ENCODE measurements around the gene MAML3.
A peak's percentile ranks its signal among the peaks of the same experiment; 100 is the strongest.

The MAML3 gene

GRCh38 chr4:140156529-140157171 lies 2.7 kb upstream of the MAML3 start:
- DNase-seq (ENCODE audit: low spot score), result no peak

GRCh38 chr4:140154572-140154891 lies 548 bp upstream of the MAML3 start:
- no peak for DNase-seq (ENCODE audit: low spot score)

- DNase-seq (ENCODE audit: low spot score), result no peak
These were observed 616 bp downstream of the MAML3 start for GRCh38 chr4:140153419-140153717.

- DNase-seq (ENCODE audit: low spot score), result peak; percentile 55
These were observed 1.1 kb downstream of the MAML3 start for GRCh38 chr4:140152751-140153418.

- peak; percentile 72 for DNase-seq (ENCODE audit: low spot score)
These were observed 1.8 kb downstream of the MAML3 start for GRCh38 chr4:140152013-140152703.

- peak; percentile 80 for DNase-seq (ENCODE audit: low spot score)
These were observed 2.3 kb downstream of the MAML3 start for GRCh38 chr4:140151699-140152012.

- peak; percentile 82 for DNase-seq (ENCODE audit: low spot score)
These were observed 2.9 kb downstream of the MAML3 start for GRCh38 chr4:140150886-140151698.

- peak; percentile 92 for DNase-seq (ENCODE audit: low spot score)
These were observed 3.4 kb downstream of the MAML3 start for GRCh38 chr4:140150636-140150885.

GRCh38 chr4:140149846-140150635 lies 3.9 kb downstream of the MAML3 start:
- peak; percentile 70 for DNase-seq (ENCODE audit: low spot score)

GRCh38 chr4:140144050-140144449 lies 9.9 kb downstream of the MAML3 start:
- DNase-seq (ENCODE audit: low spot score), result no peak

GRCh38 chr4:140141210-140141835 lies 12.7 kb downstream of the MAML3 start:
- no peak for DNase-seq (ENCODE audit: low spot score)

GRCh38 chr4:140140566-140140965 lies 13.4 kb downstream of the MAML3 start:
- DNase-seq (ENCODE audit: low spot score), result no peak

GRCh38 chr4:140138428-140138827 lies 15.6 kb downstream of the MAML3 start:
- no peak for DNase-seq (ENCODE audit: low spot score)

GRCh38 chr4:140137671-140138070 lies 16.3 kb downstream of the MAML3 start:
- DNase-seq (ENCODE audit: low spot score), result no peak

- peak; percentile 77 for DNase-seq (ENCODE audit: low spot score)
These were observed 17.5 kb downstream of the MAML3 start for GRCh38 chr4:140136509-140136908.

GRCh38 chr4:140135529-140136088 lies 18.4 kb downstream of the MAML3 start:
- DNase-seq (ENCODE audit: low spot score), result no peak

GRCh38 chr4:140134746-140135425 lies 19.1 kb downstream of the MAML3 start:
- no peak for DNase-seq (ENCODE audit: low spot score)

GRCh38 chr4:140133576-140133975 lies 20.4 kb downstream of the MAML3 start:
- DNase-seq (ENCODE audit: low spot score), result peak; percentile 13

GRCh38 chr4:140131675-140132229 lies 22.2 kb downstream of the MAML3 start:
- no peak for DNase-seq (ENCODE audit: low spot score)

GRCh38 chr4:140130677-140131076 lies 23.3 kb downstream of the MAML3 start:
- DNase-seq (ENCODE audit: low spot score), result peak; percentile 52

- no peak for DNase-seq (ENCODE audit: low spot score)
These were observed 26.6 kb downstream of the MAML3 start for GRCh38 chr4:140127422-140127821.
